ENCODE measurements around the gene HTATIP2.

Gene HTATIP2

GRCh38 chr11:20388096-20389055 lies 24.9 kb downstream of the HTATIP2 start:
- Mint-ChIP-seq H3K4me3 (peak overlapping the region; percentile 96), H3K27ac (peak overlapping the region; percentile 99), H3K9me3 (ENCODE audit: low read depth) (no peaks in the 10 kb centered on the region), H3K27me3 (no peaks in the 10 kb centered on the region), H3K36me3 (peaks cover 10% of the 10 kb centered on the region), H3K4me1 (ENCODE audit: low read depth) (peaks cover 35% of the 10 kb centered on the region)

DNA sequence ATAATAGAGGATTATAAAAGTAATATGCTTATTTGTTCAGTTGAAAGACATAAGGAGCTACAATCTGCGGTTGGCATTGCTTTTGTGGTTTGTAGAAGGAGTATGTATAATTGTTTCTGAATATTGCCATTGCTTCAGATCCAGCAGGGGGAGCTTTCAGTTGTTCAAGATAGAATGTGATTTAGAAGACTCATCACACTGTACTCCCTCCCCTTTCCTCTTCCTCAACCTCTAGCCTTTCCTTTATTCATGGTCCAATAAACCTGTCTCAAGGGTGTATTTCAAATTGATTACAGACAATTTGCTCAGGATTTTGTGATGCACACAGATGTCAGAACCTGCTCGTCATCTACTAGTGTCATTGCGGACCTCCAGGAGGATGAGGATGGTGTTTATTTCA lies 33.8 kb downstream of the HTATIP2 start:
- peaks cover 11% of the 10 kb centered on the region for H3K36me3 Mint-ChIP-seq

GRCh38 chr11:20399498-20399897 lies 36.0 kb downstream of the HTATIP2 start:
- peaks cover 12% of the 10 kb centered on the region for H3K36me3 Mint-ChIP-seq
- H3K27ac Mint-ChIP-seq = no peak overlapping the region
- no peaks in the 10 kb centered on the region for H3K27me3 Mint-ChIP-seq
- no peak overlapping the region for H3K4me3 Mint-ChIP-seq
- H3K4me1 Mint-ChIP-seq (ENCODE audit: low read depth) = peaks cover 18% of the 10 kb centered on the region
- no peaks in the 10 kb centered on the region for H3K9me3 Mint-ChIP-seq (ENCODE audit: low read depth)

More for the DNA sequence above, 33.8 kb downstream of the HTATIP2 start:
- Mint-ChIP-seq H3K4me1 (ENCODE audit: low read depth) (peaks cover 23% of the 10 kb centered on the region), H3K27ac (peak overlapping the region; percentile 8), H3K4me3 (no peak overlapping the region), H3K27me3 (no peaks in the 10 kb centered on the region), H3K9me3 (ENCODE audit: low read depth) (no peaks in the 10 kb centered on the region)

DNA sequence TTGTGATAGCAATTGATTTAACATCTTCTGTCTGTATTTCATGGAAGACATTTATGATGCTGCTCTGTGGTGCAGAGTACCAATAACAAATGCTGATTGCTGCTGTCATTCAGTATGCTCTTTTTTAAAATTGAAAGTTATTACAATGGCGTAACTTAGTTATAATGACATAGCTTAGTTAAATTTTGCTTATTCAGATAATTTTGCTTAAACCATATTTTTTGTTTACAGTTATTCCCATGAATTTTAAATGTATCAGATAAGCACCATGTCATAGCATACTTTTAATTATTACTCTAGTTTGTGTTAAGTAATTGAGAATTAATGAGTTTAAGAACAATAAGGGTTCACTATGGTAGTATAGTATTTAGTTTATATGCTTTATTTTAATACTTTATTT lies 39.5 kb downstream of the HTATIP2 start:
- Mint-ChIP-seq H3K4me1 (ENCODE audit: low read depth) (peaks cover 5% of the 10 kb centered on the region), H3K4me3 (no peak overlapping the region), H3K9me3 (ENCODE audit: low read depth) (no peaks in the 10 kb centered on the region), H3K36me3 (peaks cover 18% of the 10 kb centered on the region), H3K27ac (no peak overlapping the region), H3K27me3 (no peaks in the 10 kb centered on the region)

DNA sequence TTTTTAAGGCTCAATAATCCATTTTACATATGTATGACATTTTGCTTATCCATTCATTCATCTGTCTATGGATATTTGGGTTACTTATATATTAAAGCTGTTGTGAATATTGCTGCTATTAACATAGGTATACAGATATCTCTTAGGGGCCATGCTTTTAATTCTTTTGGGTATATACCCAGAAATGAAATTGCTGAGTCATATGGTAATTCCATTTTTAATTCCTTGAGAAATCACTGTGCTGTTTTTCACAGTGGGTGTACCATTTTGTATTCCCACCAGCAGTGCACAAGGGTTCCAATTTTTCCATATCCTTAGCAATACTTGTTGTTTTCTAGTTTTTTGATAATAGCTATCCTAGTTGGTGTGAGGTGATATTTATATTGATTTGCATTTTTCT lies 43.0 kb downstream of the HTATIP2 start:
- Mint-ChIP-seq H3K4me3 (no peak overlapping the region), H3K4me1 (ENCODE audit: low read depth) (peaks cover 2% of the 10 kb centered on the region), H3K27me3 (no peaks in the 10 kb centered on the region), H3K9me3 (ENCODE audit: low read depth) (no peaks in the 10 kb centered on the region), H3K36me3 (peaks cover 26% of the 10 kb centered on the region), H3K27ac (no peak overlapping the region)

GRCh38 chr11:20407344-20407743 lies 43.8 kb downstream of the HTATIP2 start:
- no peak overlapping the region for H3K4me3 Mint-ChIP-seq
- no peaks in the 10 kb centered on the region for H3K9me3 Mint-ChIP-seq (ENCODE audit: low read depth)
- H3K27me3 Mint-ChIP-seq = no peaks in the 10 kb centered on the region
- H3K27ac Mint-ChIP-seq = no peak overlapping the region
- H3K4me1 Mint-ChIP-seq (ENCODE audit: low read depth) = peaks cover 2% of the 10 kb centered on the region
- H3K36me3 Mint-ChIP-seq = peaks cover 32% of the 10 kb centered on the region

DNA sequence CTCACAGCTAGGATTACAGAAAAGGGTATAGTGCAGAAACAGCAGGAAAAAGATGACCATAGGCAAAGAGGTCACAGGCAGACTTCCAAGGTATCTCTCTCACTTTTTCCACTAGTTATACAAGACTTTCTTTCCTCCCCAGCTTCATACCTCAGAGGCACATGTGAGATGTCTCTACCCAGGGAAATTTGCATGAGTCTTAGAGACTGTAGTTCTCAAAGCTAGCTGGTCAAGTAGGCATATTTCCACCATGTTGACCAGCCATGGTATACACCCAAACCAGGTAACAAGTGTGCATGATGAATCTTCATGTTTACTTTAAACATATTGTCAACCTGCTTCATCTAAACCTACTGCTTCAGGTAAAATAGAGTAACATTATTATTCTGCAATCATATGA lies 51.9 kb downstream of the HTATIP2 start:
- Mint-ChIP-seq H3K4me1 (ENCODE audit: low read depth) (peaks cover 15% of the 10 kb centered on the region), H3K4me3 (no peak overlapping the region)

GRCh38 chr11:20417771-20418170 lies 54.3 kb downstream of the HTATIP2 start:
- H3K4me1 Mint-ChIP-seq (ENCODE audit: low read depth) = peaks cover 15% of the 10 kb centered on the region
- H3K27me3 Mint-ChIP-seq = no peaks in the 10 kb centered on the region
- no peak overlapping the region for H3K4me3 Mint-ChIP-seq
- no peaks in the 10 kb centered on the region for H3K9me3 Mint-ChIP-seq (ENCODE audit: low read depth)
- no peak overlapping the region for H3K27ac Mint-ChIP-seq
- H3K36me3 Mint-ChIP-seq = peaks cover 29% of the 10 kb centered on the region

More for the DNA sequence above, 51.9 kb downstream of the HTATIP2 start:
- no peaks in the 10 kb centered on the region for H3K9me3 Mint-ChIP-seq (ENCODE audit: low read depth)
- H3K27ac Mint-ChIP-seq = no peak overlapping the region
- peaks cover 32% of the 10 kb centered on the region for H3K36me3 Mint-ChIP-seq
- H3K27me3 Mint-ChIP-seq = no peaks in the 10 kb centered on the region

GRCh38 chr11:20421946-20422345 lies 58.4 kb downstream of the HTATIP2 start:
- Mint-ChIP-seq H3K4me3 (no peak overlapping the region), H3K27me3 (no peaks in the 10 kb centered on the region), H3K9me3 (ENCODE audit: low read depth) (no peaks in the 10 kb centered on the region), H3K4me1 (ENCODE audit: low read depth) (peaks cover 6% of the 10 kb centered on the region), H3K27ac (no peak overlapping the region), H3K36me3 (peaks cover 27% of the 10 kb centered on the region)

- H3K4me3 Mint-ChIP-seq = no peak overlapping the region
- H3K9me3 Mint-ChIP-seq (ENCODE audit: low read depth) = no peaks in the 10 kb centered on the region
- no peaks in the 10 kb centered on the region for H3K4me1 Mint-ChIP-seq (ENCODE audit: low read depth)
- peaks cover 11% of the 10 kb centered on the region for H3K36me3 Mint-ChIP-seq
- H3K27ac Mint-ChIP-seq = peak overlapping the region; percentile 25
- no peaks in the 10 kb centered on the region for H3K27me3 Mint-ChIP-seq
Observed at GRCh38 chr11:20429216-20429615, 65.7 kb downstream of the HTATIP2 start.

Measured in activated naive CD8-positive, alpha-beta T cell (primary cell).